Cerebellar nuclear complex (tissue), 1 donor: ENCODE measurements around the gene RASA3.

ENCODE experiments used
- DNase-seq, 2 experiments: peaks; one replicate each; lab custom pipeline; 2025; lab: John Stamatoyannopoulos, UW

The RASA3 gene

DNA sequence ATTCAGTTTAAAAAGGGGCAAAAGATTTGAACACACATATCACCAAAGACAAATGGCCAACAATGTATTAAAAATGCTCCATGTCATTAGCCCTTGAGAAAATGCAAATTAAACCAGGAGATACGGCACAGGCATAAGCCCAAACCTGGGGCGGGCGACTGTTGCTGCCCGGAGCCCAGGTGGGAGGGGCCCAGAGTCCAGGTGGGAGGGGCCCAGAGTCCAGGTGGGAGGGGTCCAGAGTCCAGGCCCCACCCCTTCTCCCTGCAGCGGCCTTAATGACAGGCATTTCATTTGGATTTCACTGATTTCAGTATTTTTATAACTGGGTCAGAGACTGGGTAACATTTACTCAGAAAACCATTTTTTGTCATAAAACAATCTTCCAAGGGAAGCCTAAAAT is 78.2 kb downstream of the RASA3 start:
- no peak for DNase-seq

DNA sequence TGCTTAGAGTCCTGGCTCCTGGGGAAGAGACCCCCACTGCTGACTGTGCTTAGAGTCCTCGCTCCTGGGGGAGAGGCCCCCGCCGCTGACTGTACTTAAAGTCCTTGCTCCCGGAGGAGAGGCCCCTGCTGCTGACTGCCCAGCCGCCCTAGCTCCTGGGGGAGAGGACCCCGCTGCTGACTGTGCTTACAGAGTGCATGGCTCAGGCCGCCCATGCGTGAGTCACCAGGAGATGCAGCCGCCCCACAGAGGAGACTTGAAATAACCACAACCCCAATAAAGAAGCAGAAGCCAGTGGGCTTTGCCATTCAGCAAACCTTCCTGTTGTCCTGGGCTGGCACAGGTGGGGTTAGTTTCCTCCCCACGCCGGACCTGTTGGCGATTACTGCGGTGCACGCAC is 79.4 kb downstream of the RASA3 start:
- no peak for DNase-seq

DNA sequence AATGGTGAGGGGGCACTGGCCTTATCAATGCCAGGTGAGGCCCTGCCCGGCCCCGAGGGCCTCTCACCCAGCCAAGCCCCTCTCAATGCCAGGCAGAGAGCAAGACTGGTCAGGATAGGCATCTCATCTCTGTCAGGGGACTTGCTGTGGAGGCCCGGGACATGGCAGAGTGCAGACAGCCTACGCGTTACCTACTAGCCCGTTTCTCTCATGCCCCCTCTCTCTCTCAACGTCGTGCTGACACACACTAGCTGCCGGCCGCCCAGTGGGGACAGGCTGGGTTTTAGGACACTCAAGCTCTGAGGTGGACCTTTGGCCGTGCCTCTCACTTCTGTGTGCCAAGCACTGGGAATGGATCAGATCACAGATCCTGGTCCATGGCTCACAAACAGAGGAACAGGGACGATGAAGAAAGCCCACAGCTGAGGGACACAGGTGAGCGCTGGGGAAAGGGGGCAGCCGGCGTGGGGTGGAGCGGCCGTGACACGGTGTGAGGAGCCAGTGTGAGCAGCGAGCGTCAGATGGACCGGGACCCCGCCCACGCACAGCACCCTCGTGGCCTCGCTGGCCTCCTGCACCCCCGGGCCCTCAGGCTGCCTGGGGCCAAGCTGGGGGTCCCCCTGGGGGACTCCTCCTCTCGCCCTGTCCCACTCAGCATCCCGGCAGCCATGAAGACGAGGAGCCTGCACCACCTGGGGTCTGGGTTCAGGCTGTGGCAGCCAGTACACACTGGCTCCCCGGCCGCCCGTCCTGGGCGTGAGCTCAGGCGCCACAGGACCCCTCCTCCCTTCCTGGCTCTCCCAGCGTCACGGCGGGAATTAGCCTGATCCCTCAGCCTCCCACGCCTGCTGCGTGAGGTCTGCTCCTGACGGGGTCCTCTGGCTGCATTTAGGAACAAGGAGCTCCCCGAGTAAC is 81.6 kb downstream of the RASA3 start:
- no peak for DNase-seq

DNA sequence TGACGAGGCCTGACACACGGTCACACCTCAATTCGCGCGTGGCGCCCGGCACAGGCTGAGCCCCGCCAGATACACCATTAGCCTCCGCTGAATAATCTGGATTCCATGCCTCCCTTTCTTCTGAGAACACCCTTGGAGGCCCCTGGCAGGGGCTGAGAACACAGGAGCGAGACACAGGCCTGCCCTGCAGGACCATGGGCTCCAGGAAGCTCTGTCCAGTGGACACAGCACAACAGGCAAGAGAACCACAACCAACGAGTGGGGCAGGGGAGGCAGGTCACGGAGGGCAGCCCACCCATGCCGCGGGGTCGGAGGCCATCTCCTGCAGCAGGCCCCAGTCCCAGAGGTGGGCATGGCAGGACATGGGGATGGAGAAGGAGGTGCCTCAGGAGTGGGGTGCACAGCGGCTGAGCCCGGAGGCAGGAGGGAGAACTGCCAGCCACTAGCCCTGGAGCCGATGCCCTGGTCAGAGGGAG is 82.8 kb downstream of the RASA3 start:
- no peak for DNase-seq

DNA sequence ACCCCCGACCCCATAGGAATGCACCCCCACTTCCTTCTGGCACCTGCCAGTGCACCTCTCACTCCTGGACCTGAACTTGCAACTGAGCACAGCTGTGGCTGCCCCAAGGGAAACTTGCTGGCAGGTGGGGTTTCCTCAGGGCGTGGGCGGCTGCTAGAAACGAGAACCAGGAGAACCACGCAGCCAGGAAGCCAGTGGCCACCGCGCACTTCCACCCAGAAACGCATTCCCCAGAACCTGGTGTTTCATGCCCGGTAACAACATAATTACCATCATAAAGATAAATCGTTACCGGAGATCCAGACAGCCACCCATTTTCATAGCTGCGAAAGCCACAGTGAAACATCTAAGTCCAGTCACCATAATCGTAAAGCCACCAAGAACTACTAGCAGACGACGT is 83.4 kb downstream of the RASA3 start:
- no peak for DNase-seq

DNA sequence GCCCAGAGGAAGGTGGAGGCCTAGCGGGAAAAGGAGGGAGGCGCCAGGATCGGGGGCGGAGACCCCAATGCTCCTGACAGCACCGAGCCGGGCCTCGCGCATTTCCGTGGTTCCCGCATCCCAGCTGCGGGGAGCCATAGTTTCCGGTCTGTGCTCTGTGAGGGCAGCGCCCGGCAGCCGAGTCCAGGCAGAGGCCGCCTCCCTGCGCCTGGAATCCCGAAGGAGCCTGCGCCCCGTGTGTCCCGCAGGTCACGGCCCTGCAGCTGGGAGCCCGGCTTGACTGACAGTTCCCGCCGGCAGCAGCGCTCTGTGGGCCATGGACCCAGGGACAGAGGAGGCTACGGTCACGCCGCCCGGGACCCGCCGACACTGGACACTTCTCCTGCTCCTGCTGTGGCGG is 84.0 kb downstream of the RASA3 start:
- no peak for DNase-seq

- no peak for DNase-seq
Observed at GRCh38 chr13:114047358-114047881, 85.0 kb downstream of the RASA3 start.

DNA sequence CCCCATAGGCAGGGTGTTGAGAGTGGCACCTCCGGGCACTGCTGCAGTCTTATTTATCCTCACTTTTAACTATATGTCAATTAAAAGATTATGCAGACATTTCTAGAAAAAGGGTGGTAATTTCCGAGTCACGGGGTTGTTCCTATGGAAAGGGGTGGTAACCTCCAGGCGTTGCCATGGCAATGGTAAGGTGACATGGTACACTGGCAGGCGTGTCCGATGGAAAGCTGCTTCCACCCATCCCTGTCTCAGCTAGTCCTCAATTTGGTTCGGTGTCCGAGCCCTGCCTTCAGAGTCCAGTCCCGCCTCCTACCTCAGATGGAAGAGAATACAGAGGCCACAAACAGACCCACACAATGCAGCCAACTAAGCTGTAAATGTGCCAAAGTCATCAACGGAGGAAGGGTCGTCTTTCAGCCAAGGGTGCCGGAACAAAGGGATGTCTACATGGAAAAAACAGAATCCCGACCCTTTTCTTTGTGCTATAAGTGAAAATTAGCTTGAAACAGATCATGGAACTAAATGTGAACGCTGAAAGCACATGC is 85.9 kb downstream of the RASA3 start:
- DNase-seq: no peak

DNA sequence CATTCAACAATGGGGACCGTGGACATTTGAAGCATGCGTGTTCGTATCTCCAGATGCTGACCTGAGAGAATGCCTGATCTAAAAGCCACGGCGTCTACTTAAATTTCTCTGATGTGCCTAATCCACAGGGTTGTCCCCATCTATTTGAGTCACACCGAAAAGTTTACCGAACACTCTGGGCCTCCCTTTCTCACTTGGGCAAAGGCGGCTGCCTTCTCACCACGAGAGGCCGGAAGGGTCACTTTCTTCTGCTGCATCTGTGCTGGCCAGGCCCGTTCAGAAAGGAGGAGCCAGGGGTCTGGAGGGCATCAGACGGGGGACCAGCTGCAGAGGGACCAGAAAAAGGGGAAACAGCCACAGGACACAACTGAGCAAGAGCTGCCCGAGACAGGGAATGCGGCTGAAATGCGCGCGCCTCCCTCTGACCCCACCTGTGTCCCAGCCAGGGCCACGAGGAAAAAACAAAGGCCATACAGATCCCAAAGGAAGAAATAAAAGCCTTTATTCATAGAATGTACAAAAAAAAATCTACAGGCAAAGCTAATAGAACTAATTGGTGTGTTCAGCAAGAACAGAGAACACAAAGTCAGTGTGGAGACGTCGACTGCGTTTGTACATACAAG is 87.2 kb downstream of the RASA3 start:
- no peak for DNase-seq

GRCh38 chr13:114044486-114044885 is 87.9 kb downstream of the RASA3 start:
- no peak for DNase-seq

DNA sequence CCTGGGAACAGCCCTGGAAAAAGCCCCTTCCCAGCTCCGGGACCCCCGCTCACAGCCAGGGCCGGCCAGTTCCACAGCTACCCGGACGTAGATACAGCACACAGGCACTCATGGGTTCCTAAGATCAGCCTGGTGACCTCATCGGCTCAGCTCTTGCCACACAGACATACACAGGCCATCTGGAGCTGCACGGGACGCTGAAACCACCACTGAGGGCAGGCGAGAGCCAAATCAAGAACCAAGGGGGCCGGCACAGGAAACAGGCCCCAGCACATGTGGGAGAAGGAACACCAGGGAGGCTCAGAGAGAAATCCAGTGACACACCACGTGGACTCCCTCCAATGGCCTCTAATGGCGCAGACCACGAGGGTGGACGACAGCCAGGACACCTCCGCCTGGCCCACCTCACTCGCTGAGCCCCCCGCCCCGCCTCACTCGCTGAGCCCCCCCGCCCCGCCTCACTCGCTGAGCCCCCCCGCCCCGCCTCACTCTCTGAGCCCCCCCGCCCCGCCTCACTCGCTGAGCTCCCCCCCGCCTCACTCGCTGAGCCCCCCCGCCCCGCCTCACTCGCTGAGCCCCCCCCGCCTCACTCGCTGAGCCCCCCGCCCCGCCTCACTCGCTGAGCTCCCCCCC is 88.9 kb downstream of the RASA3 start:
- DNase-seq: no peak

DNA sequence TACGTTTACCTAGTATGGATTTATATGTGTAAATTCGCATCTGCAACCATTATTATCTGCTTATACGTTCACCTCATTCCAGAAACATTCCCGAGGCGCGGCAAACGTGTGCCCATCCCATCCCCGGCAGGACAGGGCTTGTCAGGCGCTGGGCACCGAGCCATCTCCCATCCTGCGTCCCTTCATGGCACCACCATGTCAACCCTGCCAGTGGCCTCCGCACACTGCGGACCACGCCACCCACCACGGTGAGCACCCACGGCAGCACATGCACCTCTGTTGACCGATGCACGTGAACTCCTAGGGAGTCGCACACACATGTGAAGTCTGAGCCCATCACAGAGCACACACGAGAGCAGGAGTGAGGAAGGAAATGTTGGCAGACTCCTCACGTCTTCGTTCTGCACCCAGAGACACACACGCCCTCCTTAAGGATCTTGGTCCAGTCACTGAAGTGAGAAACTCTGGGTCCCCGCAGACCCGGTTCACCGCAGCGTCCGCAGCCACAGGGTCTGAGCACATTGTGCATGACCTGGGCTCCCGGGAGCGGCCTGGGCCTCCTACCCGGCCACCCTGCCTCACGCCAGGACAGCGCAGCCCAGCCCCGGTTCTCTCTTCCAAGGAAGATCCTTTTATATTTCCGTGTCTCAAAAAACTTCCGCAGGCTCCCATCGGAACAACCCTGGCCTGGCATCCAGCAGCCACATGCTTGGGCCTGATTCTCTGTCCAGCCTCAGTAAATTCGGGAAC is 90.2 kb downstream of the RASA3 start:
- DNase-seq: no peak

DNA sequence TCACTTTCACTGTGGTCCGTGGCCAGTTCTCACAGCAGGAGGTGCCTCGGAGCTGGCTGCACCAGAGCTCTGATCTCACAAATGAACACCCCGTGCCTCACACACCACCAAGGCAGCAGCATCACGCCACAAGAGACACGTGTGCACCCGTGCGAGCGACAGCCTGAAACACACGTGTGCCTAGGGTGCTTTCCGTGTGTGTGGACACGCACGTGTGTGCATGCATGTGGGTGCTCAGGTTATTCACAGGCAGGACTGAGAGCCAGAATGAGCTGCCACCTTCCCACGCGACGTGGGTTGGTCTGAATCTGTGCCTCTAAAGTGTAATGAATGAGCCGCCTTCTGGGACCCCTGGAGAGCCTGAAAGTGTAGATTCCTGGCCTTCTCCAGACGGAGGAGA is 90.9 kb downstream of the RASA3 start:
- no peak for DNase-seq

DNA sequence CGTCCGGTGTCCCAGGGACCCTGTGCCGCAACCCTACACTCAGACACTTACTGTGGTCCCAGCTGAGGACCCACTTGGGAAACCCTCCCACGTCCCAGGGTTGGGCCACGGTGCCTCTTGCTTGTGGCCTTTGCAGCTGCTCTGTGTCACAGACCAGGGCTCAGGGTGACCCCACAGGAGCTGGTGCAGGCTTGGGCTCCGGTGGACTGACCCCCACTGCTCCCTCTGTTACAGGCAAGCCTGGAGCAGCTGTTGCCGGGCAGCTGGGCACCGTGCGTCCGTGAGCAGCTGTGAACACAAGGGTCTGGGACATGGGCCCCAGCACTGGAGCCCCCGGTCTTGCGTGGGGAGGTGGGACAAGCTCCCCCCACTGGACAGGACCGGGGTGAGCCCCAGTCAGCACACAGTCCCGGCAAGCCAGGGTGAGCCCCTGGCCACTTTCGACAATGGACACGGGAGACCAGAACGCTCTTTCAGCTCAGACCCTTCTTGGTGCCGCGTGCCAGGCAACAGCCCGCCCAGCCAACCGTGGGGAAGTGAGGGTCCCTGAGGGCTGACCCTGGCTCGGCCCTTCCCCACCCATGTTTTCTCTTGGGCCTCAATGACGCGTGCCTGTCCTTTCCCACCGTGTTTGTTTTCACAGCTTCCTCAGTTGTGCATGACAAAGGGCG is 92.8 kb downstream of the RASA3 start:
- DNase-seq: no peak

DNA sequence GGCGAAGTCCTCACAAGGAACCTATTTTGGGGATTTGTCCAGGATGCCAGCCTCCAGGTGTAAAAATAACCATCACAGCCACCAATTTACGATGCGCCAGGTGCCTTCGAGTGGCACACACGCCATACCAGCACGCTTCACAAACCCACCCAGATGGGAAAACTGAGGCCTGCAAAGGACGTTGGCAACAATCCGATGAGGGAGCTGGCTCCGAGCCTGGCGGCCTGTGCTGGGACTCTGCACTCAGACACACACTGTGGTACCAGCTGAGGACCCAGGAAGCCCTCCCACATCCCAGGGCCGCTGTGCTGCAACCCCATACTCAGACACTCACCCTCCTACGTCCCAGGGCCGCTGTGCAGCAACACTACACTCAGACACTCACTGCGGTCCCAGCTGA is 93.5 kb downstream of the RASA3 start:
- no peak for DNase-seq

- DNase-seq: no peak
Observed at GRCh38 chr13:114038211-114038613, 94.2 kb downstream of the RASA3 start.

GRCh38 chr13:114037674-114038073 is 94.7 kb downstream of the RASA3 start:
- DNase-seq: no peak

DNA sequence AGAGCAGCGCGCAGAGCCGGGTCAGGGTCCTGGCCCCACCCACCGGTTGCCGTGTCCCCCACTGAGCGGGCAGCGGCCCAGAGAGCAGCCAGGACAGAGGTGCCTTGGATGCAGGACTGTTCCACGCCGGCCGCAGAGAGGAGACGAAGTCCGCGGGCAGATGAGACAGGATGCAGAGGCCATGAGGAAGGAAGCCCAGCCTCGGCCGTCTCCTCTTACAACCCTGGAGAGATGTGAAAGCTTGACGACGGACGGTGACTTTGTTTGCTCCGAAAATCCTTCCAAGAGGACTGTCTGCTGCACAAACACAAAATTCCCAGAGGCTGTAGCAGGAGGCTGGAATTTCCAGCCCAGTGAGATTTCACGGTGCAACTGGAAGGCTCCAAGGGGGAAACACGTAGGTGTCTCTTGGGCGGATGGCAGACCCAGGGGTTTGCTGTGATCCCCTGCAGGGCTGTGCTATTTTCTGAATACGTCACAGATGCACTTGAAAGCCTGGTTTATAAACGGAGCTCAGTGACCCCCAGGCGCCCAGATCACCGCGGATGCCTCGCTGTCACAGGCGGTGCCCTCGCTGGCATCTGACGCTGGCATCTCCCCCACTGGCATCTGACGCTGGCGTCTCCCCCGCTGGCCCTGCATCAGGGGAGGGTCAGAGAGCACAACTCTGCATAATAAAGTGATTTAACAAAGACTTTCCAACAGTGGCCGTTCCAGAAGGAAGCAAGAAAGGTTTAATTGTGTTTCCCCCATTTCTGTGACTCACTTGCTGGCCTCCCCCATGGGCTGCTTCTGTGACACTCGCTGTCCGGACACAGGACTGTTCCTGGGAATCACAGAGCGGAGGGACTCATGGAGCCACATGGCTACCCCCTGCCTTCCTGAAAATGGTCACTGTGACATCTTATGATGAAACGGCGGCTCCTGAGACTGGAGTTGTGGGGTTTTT is 96.6 kb downstream of the RASA3 start:
- DNase-seq: no peak

- no peak for DNase-seq
Observed at GRCh38 chr13:114035186-114035582, 97.2 kb downstream of the RASA3 start.

- DNase-seq: no peak
Observed at GRCh38 chr13:114034481-114034891, 97.9 kb downstream of the RASA3 start.
